Heart left ventricle (tissue), 13 donors: Measurements from ENCODE around the gene EREG.

Experiments used
- CTCF ChIP-seq, 12 donors: fragments of 200-600 bp; sonication (generic) in 4 of 12; IDR thresholded peaks; one replicate each; pipeline versions ENCODE4 v1.5.0 to v1.8.0; 2018 to 2022; ENCODE audit warnings: antibody characterized with exemption in 12 of 12, mild to moderate bottlenecking in 5 of 12
- POLR2A ChIP-seq, 2 donors: fragments of 450-650 bp; IDR thresholded peaks; one replicate each; pipeline ENCODE4 v1.6.1; 2017; ENCODE audit warnings: antibody characterized with exemption in 2 of 2, mild to moderate bottlenecking in 2 of 2, moderate library complexity in 2 of 2
- donor health status: ischemic (EF 13 %, LVEDD 7.1; RV severe dilation, severe dysfunction).
- donor health status: DM: no; HTN: yes; CAD: no.
- donor health status: DM: no; HTN: no; CAD: no.
- donor health status: ischemic (EF 25% LVEDD 6.9; RV normal size, moderate dysfunction).
- donor health status: ischemic (EF 25% LVEDD 5.7; RV mildly dilated, moderate dysfunction).
- donor health status: ischemic (EF 35%, LVEDD 5.7; RV mildly dilated, moderate dysfunction).
- donor health status: nonischemic (EF 11% LVEDD 7.7; RV severe dilation, severe dysfunction).
- donor health status: DM: yes; HTN: yes; CAD: no.
- donor health status: PGD.
- donor health status: ischemic (EF 29% LVEDD 5.4; RV normal size, mild dysfunction).
- donor health status: nonischemic (EF 23%, LVEDD 6.1; RV moderate dilation, normal function).

- no peak for TF ChIP-seq CTCF (IDR thresholded peaks at IDR 0.05)
- no peak for TF ChIP-seq POLR2A (IDR thresholded peaks at IDR 0.05)
These were observed 48.3 kb downstream of the EREG start for GRCh38 chr4:74413265-74413664.
